Adrenal gland (tissue), 12 donors: ENCODE measurements around the gene HEG1. TPM values are rescaled to one million over a fixed set of nuclear protein-coding genes. Genes with fewer than 3 reads are reported as not detected.

Source experiments
- DNase-seq, 7 donors: peaks; one replicate each; pipeline ENCODE4 v3.0.0-alpha.2; 2019 to 2020
- H3K27ac ChIP-seq, 5 donors: fragments of 200-600 bp; sonication (generic) in 4 of 5; 1 replicate in 3 of 5; 2 replicates in 2 of 5; pipeline versions ENCODE4 v1.5.1 to v1.8.0; 2016 to 2020; ENCODE audit warnings: mild to moderate bottlenecking in 1 of 5
- H3K27me3 ChIP-seq: fragments of 200-600 bp; 2 replicates; pipeline ENCODE4 v1.8.0; 2021
- H3K36me3 ChIP-seq, 2 donors: fragments of 200-600 bp; replicated peaks in 1 of 2; 1 replicate in 1 of 2; 2 replicates in 1 of 2; pipeline versions ENCODE4 v1.5.1 to v1.8.0; 2018 to 2022
- H3K4me1 ChIP-seq, 2 donors: fragments of 200-600 bp; replicated peaks in 1 of 2; 1 replicate in 1 of 2; 2 replicates in 1 of 2; pipeline versions ENCODE4 v1.5.1 to v1.8.0; 2018 to 2021
- H3K4me3 ChIP-seq, 4 donors: fragments of 200-600 bp; sonication (generic) in 3 of 4; one replicate each; pipeline ENCODE4 v1.5.1; 2016 to 2018
- H3K9me3 ChIP-seq, 3 donors: fragments of 200-600 bp; sonication (generic) in 1 of 3; replicated peaks in 1 of 3; 1 replicate in 2 of 3; 2 replicates in 1 of 3; pipeline versions ENCODE4 v1.5.1 to v1.8.0; 2016 to 2021
- POLR2A ChIP-seq, 2 donors: fragments of 450-650 bp; IDR thresholded peaks; one replicate each; pipeline ENCODE4 v1.6.1; 2017; ENCODE audit warnings: antibody characterized with exemption in 2 of 2, mild to moderate bottlenecking in 2 of 2, moderate library complexity in 1 of 2
- WGBS, 4 donors: extraction: QIAGEN DNeasy Blood & Tissue Kit in 2 of 4; methylation state at CpG; one replicate each; pipeline versions ENCODE4 v1.1.5 to v1.1.7; 2013 to 2017; 5-methylcytosine and 5-hydroxymethylcytosine counted together
- intact Hi-C, 2 donors: fragments of 100-400 bp; cut with DNase I; formaldehyde crosslinking; loops; one replicate each; pipeline versions ENCODE4 v1.14.1 to v1.15.0; 2022 to 2023
- polyA plus RNA-seq, 3 donors: library from polyadenylated mRNA; stranded (reverse); fragments of 200-250 nt in 2 of 3; fragments of 350-450 nt in 1 of 3; fragmentation: Illumina TruSeq in 1 of 3; extraction: RNeasy Lipid Tissue Mini Kit (QIAGEN cat#74804) in 1 of 3; gene quantifications; one replicate each; pipeline ENCODE4 v1.2.3, GENCODE V29; 2013 to 2014
- total RNA-seq, 9 donors: library from RNA; depleted of rRNA in 4 of 9; stranded (reverse); fragments of >200 nt in 4 of 9; fragments of 120-200 nt in 1 of 9; fragmentation: NEBNext Ultra II Directional in 1 of 9; extraction: Animal tissue kit (Norgen Biotek cat#: 25700) in 1 of 9; gene quantifications; one replicate each; pipeline versions ENCODE4 v1.1.0 to v1.2.4, GENCODE V29; 2013 to 2023
- TF ChIP-seq, protein P1 (sequence below), 6 experiments: fragments of 450-650 bp in 4 of 6; fragments of 200-600 bp in 2 of 6; sonication (generic) in 1 of 6; IDR thresholded peaks; 1 replicate in 5 of 6; 2 replicates in 1 of 6; pipeline versions ENCODE4 v1.5.1 to v1.8.0; 2016 to 2021; ENCODE audit warnings: antibody characterized with exemption in 6 of 6, mild to moderate bottlenecking in 2 of 6, moderate library complexity in 1 of 6
- donor health status: healthy with polysubstance abuse.
- donor health status: Bipolar disorder and iron deficiency.
- donor health status: DM: yes; HTN: yes; CAD: no.
- donor health status: DM: no; HTN: no; CAD: no.
- donor health status: DM: no; HTN: no; CAD: no.
- donor health status: DM: yes; HTN: yes; CAD: no.

The HEG1 gene
- total and polyA plus RNA-seq, 12 donors = 5.7 to 107 (median 37.9) TPM

DNA sequence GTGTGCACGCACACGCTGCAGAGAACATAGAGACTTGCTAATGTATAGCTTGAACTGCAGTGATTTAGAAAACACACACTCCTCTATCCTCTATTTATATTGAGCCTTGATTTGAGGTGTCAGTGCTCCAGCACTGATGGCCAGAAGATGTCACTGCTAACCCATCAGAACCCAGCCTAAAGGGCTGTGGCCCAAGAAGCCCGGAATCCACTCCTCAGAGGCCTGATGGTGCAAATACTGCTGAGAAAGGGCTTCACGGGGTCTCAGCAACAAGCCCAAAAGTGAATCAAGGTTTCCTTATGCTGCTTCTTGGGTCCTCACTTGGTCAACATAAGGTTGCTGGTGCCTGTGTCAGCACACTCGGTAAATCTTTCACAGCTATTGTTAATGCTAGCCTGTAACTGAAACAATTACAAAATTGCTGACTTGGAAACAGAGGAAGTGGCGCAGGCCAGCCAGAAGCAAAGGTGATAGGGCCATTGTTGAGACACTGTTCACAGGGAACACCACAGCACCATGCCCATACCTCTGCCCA, 60.3 kb downstream of the HEG1 start:
- DNase-seq = peak; percentile 53 to 81 (median 70)
- H3K9me3 ChIP-seq = no peaks in the 10 kb centered on the region
- intact Hi-C loops = loop anchor here (5.0 to 10.0 kb wide), 4 partner anchors 149 to 447 kb away; no protein-coding TSS in a partner anchor
- no peaks in the 10 kb centered on the region for H3K27me3 ChIP-seq
- 45 to 54% (median 51%) methylated on average over 6 of the region's 6 CpGs for WGBS, 4 donors
- peaks cover 0 to 18% of the 10 kb centered on the region in 2 donors for H3K36me3 ChIP-seq
- no peak overlapping the region for H3K4me3 ChIP-seq
- peaks cover 4 to 6% of the 10 kb centered on the region in 2 donors for H3K4me1 ChIP-seq
- peak overlapping the region in 3 of 5 donors; percentile 13 to 43 (median 27) for H3K27ac ChIP-seq
- TF ChIP-seq, protein P1, sequence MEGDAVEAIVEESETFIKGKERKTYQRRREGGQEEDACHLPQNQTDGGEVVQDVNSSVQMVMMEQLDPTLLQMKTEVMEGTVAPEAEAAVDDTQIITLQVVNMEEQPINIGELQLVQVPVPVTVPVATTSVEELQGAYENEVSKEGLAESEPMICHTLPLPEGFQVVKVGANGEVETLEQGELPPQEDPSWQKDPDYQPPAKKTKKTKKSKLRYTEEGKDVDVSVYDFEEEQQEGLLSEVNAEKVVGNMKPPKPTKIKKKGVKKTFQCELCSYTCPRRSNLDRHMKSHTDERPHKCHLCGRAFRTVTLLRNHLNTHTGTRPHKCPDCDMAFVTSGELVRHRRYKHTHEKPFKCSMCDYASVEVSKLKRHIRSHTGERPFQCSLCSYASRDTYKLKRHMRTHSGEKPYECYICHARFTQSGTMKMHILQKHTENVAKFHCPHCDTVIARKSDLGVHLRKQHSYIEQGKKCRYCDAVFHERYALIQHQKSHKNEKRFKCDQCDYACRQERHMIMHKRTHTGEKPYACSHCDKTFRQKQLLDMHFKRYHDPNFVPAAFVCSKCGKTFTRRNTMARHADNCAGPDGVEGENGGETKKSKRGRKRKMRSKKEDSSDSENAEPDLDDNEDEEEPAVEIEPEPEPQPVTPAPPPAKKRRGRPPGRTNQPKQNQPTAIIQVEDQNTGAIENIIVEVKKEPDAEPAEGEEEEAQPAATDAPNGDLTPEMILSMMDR (IDR thresholded peaks at IDR 0.05) = peak; percentile 43 to 86 (median 73)
- no peak for TF ChIP-seq POLR2A (IDR thresholded peaks at IDR 0.05)

DNA sequence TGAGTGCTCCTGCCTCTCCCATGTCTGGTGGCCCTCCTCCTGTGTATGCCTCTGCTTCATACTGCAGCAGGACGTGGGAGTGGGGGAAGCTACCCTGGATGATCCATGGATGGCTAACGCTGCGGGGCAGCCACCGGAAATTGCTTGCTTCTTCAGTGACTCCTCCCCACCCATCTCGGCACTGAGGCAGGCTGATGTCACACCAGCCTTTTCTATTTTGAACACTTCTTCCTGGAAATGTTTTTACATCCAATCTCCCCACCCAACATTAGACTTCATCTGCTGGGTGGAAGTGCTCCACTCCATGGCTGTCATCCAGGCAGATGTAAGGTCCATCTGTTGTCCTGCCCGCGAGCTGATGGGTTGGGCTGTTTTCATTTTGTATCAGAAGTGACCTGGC, 62.3 kb downstream of the HEG1 start:
- 62 to 79% (median 69%) methylated on average over 7 of the region's 7 CpGs for WGBS, 4 donors
- peaks cover 0 to 25% of the 10 kb centered on the region in 2 donors for H3K36me3 ChIP-seq
- intact Hi-C loops = loop anchor here (10.0 kb wide), 2 partner anchors 151 to 171 kb away; no protein-coding TSS in a partner anchor

DNA sequence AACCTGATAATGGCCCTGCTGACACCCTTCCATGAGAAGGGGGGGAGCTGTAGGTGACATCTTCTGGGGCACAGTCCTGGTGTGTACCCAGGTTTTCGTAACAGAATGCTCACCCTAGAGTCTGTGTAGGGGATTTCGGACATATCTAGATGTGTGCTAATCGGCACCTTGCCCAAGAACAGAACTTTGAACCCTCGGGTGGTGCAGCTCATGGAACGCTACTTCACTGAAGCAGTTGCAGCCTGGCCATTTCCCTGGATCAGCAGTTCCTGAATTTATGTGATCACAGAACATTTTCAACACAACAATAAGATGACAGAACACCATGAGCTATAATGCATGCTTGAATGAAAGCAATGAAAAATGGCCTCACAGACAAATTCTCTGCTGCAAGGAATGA, 63.8 kb downstream of the HEG1 start:
- no peak overlapping the region for H3K4me3 ChIP-seq
- H3K9me3 ChIP-seq = no peaks in the 10 kb centered on the region
- peaks cover 0 to 18% of the 10 kb centered on the region in 2 donors for H3K36me3 ChIP-seq
- H3K4me1 ChIP-seq = peaks cover 0 to 3% of the 10 kb centered on the region in 2 donors
- no peak for DNase-seq
- no peak for TF ChIP-seq POLR2A (IDR thresholded peaks at IDR 0.05)
- TF ChIP-seq, protein P1 (IDR thresholded peaks at IDR 0.05) = no peak
- intact Hi-C loops = loop anchor here (10.0 kb wide), 2 partner anchors 153 to 173 kb away; no protein-coding TSS in a partner anchor
- 93 to 98% (median 94%) methylated on average over 5 of the region's 5 CpGs for WGBS, 4 donors
- no peaks in the 10 kb centered on the region for H3K27me3 ChIP-seq
- no peak overlapping the region for H3K27ac ChIP-seq

More for the DNA sequence above, 62.3 kb downstream of the HEG1 start:
- no peaks in the 10 kb centered on the region for H3K9me3 ChIP-seq
- no peaks in the 10 kb centered on the region for H3K27me3 ChIP-seq
- peak overlapping the region in 1 of 5 donors; percentile 55 for H3K27ac ChIP-seq
- peaks cover 0 to 3% of the 10 kb centered on the region in 2 donors for H3K4me1 ChIP-seq
- no peak for TF ChIP-seq POLR2A (IDR thresholded peaks at IDR 0.05)
- TF ChIP-seq, protein P1 (IDR thresholded peaks at IDR 0.05) = no peak
- peak in 5 of 7 donors; percentile 24 to 48 (median 31) for DNase-seq
- no peak overlapping the region for H3K4me3 ChIP-seq

DNA sequence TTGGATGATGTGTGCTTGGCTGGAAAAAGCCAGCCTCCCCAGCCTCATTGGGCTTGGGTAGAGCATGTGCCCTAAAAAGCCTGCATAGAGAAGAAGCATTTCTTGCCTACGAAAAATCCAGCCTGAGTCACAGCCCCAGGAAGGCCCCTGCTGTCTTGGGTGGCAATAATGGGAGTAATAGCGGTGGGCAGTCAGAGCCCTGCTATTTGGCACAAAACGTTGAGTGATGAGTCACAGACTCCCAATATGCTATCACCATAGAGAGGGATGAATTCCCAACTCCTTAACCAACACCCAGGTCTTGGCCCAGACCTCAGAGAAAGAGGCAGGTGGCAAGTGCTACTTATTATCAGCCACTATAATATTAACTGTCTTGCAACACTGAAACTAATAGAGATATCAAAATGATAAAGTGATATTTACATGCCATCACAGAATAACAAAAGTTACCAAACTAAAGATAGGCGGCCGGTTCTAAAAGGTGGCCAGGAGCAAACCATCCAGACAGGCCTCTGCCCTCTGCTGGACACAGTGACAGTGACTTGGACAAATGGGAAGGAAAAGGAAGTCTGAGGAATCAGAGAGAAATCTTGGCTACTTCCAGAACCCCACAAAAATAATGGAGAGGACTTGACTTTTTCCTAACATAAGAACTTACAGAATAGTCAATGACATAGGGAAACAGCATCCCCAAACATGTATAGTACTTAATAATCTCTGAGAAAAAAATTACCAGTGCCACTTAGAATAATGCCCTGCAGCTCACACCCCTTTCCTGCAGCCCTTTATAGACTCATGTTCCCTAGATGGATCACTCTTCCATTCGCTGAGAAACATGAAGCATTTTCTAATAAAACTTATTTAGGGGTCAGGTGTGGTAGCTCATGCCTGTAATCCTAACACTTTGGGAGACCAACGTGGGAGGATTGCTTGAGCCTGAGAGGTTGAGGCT, 69.3 kb downstream of the HEG1 start:
- H3K27me3 ChIP-seq = no peaks in the 10 kb centered on the region
- peak overlapping the region in 1 of 5 donors; percentile 66 for H3K27ac ChIP-seq
- peak in 4 of 7 donors; percentile 35 to 69 (median 44) for DNase-seq
- H3K36me3 ChIP-seq = peaks cover 0 to 10% of the 10 kb centered on the region in 2 donors
- intact Hi-C loops = no loop called here
- H3K4me3 ChIP-seq = no peak overlapping the region
- H3K9me3 ChIP-seq = no peaks in the 10 kb centered on the region
- peaks cover 5 to 11% of the 10 kb centered on the region in 2 donors for H3K4me1 ChIP-seq
- TF ChIP-seq, protein P1 (IDR thresholded peaks at IDR 0.05) = peak; percentile 27 to 59 (median 50)
- TF ChIP-seq POLR2A (IDR thresholded peaks at IDR 0.05) = no peak
- WGBS, 4 donors = 67 to 75% (median 72%) methylated on average over 7 of the region's 7 CpGs
